ENCODE results near the gene MCM9.

The MCM9 gene

GRCh38 chr6:118933855-118934460 is 1.0 kb downstream of the MCM9 start:
- FAIRE-seq (peak; percentile 11), DNase-seq (ENCODE audit: insufficient read length, low spot score) (no peak)

- no peak for FAIRE-seq
- no peak for DNase-seq (ENCODE audit: insufficient read length, low spot score)
These were observed 2.5 kb downstream of the MCM9 start for GRCh38 chr6:118932421-118932820.

DNA sequence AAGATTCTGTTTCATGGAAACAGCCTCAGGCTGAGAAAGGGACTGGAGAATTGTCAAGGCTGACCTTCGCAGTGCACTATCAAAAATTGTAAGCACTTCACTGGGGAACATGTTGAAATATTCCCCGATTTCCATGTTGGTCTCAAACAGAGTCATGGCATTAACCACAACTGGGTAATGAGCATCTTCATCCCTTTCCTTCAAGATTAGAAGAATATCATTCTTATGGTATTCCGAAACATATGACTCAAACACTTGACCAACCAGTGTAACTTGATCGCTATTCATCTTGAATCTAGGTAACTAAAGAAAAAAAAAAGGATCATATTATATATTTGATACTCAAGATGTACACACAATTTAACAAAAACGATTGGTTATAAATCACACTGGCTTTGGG is 3.5 kb downstream of the MCM9 start:
- FAIRE-seq (no peak), DNase-seq (ENCODE audit: insufficient read length, low spot score) (no peak)

DNA sequence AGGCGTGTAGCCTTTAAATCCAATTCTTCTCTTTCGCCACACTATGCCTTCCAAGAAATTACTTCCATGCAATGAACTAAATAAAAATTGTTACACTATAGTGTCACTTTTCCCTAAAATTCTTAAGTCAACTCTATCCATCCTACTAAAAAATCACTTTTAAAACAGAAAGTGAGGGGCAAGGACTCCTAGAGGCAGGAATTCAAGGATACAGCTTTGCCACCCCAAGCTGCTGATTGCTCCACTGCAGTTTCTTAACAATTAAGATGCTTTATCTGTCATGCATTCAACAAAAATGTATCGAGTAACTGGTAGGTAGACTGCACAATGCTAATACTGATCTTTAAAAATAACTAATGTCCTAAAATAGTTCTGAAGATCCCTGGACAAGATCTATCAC is 4.3 kb downstream of the MCM9 start:
- FAIRE-seq (no peak), DNase-seq (ENCODE audit: insufficient read length, low spot score) (no peak)

- FAIRE-seq (no peak), DNase-seq (ENCODE audit: insufficient read length, low spot score) (no peak)
These were observed 11.9 kb downstream of the MCM9 start for GRCh38 chr6:118923035-118923434.

DNA sequence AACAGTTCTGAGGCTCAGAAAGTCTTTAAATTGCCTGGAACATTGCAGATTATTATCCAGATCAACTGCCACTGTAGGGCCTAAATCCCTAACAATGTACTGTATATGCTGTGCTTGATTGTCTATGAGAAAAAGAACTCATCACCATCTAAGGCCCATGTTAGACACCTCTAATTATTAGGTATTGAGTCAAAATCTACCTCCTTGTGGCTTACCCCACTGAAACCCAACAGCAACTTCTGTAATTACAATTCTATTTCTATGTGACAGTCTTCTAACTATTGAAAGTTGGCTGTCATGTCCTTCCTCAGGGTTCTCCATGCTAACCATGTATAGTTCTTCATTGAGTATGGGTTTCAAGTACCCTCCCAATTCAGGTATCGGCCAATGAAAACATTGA is 13.9 kb downstream of the MCM9 start:
- DNase-seq (ENCODE audit: insufficient read length, low spot score), result no peak
- no peak for FAIRE-seq

DNA sequence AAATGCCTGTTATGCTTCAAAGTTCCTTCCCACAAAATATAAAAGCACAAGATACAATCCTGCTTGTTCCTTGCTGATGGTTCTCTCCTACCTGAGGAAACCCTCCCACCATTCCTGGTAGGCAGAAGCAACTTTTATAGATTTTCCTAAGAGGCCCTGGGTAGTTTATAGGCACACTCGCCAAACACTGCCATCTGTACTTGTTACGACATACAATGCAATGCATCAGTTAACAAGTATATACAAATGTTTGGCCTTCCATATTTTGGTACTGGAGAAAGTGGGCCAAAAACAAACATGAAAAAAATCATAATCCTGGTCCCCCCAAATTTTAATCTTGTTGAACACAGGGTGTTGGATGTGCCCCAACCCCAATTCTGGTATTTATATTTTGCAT is 16.6 kb downstream of the MCM9 start:
- FAIRE-seq (no peak), DNase-seq (ENCODE audit: insufficient read length, low spot score) (no peak)

DNA sequence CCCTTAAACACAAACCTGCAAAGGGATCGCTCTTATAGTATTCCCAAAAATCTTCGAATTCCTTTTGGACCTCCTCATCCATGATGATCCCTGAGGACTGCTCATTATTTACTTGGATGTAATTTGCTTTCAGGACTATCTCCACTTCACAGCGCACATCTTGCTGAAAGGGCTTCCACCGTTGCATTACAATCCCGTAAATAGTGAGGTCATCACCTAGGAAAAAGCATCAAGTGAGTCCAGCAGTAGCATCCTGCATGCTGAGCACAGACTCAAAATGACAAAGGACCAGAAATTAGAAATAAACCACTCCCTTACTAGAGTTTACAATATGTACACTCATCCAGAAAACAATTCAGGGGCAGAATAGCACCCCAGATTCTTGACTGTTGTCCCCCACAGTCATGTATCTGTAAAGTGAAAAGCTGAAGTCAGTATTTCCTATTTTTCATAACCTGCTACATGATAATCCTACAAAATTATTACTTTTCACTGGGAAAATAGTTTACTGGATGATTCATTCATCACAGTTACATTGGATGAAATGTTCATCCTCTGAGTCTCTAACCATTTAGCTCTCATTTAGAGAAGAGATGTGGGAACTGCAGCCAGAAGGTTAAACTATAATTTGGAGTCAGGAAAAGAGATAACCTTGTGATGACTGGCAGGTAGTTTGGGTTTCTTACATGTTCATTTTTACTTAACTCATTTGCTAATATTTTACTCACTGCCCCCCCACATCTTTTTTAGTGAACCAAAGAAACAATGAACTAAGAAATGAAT is 17.2 kb downstream of the MCM9 start:
- FAIRE-seq (no peak), DNase-seq (ENCODE audit: insufficient read length, low spot score) (no peak)

DNA sequence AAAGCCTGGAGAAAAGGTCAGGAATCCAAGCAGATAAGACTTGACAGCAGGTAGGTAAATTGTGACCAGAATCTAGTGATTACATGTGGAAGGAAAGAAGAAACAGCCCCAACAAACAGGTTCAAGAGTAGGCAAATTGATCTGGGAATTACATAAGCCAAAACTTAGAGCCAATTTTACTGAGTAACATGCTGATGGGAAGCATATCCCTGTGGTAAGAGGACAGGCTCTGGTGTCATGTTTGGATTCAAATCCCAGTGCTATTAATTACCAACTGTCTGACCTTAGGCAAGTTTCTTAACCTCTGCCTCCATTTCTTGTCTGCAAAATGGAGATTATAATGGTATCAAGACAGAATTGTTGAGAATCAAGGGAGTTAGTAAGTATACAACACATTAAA is 20.4 kb downstream of the MCM9 start:
- FAIRE-seq (no peak), DNase-seq (ENCODE audit: insufficient read length, low spot score) (no peak)

DNA sequence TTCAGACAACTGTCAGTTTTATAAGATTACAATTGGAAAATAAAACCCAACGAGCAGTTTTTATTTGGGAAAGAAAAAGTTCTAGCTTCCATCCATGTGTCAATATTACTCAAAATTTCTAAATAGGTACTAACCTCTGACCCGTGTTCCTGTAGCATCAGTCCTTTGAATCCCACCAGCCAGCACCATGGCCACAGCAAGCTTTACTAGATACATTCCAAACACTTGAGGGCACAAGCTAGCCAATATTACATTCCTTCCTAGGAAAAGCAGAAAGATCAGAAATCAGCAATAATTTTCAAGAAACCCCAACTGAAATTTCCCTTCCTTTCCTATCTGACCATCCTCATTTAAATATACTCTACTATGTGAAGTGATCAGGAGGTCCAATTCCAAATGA is 21.8 kb downstream of the MCM9 start:
- no peak for DNase-seq (ENCODE audit: insufficient read length, low spot score)
- FAIRE-seq, result no peak

GRCh38 chr6:118912646-118913045 is 22.3 kb downstream of the MCM9 start:
- FAIRE-seq, result no peak

GRCh38 chr6:118908441-118908840 is 26.5 kb downstream of the MCM9 start:
- FAIRE-seq, result no peak
- DNase-seq (ENCODE audit: insufficient read length, low spot score), result no peak

More at GRCh38 chr6:118912646-118913045, 22.3 kb downstream of the MCM9 start:
- no peak for DNase-seq (ENCODE audit: insufficient read length, low spot score)

DNA sequence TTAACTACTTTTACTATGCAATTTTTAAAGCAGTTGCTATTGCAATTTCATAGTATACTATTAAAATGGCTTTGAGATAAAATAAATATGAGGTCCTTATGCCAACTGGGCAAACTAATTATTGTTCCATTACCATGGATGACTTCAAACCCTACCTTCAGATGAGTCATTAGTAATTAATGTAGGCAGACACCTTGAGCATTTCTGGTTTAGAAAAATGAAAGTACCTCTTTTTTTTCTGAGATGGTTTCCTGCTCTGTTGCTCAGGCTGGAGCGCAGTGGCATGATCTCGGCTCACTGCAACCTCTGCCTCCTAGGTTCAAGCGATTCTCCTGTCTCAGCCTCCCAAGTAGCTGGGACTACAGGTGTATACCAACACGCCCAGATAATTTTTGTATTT is 29.1 kb downstream of the MCM9 start:
- FAIRE-seq (no peak), DNase-seq (ENCODE audit: insufficient read length, low spot score) (no peak)

GRCh38 chr6:118905084-118905483 is 29.9 kb downstream of the MCM9 start:
- no peak for DNase-seq (ENCODE audit: insufficient read length, low spot score)
- FAIRE-seq, result no peak

DNA sequence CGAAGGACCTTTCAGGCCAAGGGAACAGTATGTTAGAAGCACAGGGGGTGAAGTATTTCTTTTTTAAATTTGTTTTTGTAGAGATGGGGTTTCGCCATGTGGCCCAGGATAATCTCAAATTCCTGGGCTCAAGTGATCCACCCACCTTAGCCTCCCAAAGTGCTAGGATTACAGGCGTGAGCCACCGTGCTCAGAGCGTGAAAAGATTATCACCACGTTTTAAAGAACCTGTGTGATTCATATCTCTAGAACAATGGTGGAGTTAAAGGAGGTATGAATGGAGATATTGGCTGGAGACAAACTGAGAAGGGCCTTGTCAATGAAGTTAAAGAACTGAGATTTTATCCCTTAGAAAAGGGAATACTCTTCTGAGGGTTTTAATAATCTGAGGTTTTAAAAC is 31.3 kb downstream of the MCM9 start:
- no peak for FAIRE-seq
- DNase-seq (ENCODE audit: insufficient read length, low spot score), result no peak

- FAIRE-seq (no peak), DNase-seq (ENCODE audit: insufficient read length, low spot score) (no peak)
These were observed 31.8 kb downstream of the MCM9 start for GRCh38 chr6:118903138-118903537.

DNA sequence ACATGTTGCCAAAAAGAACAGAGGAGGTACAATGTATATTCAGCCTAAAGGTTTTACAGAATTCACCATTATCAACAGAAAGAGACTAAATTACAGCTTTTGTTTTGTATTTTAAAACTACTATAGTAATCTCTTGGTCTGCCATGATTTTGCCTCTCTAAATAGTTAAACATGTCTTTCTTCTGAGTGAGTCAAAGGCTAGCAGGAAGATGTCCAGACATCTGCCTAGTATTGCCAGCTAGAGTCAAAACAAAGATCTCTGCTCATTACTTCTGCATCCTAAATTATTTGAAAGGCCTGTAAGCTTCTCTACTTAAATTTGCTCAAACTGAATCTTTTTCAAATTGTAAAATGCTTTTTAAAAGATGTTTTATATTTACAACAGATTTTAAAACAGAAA is 32.2 kb downstream of the MCM9 start:
- no peak for FAIRE-seq
- no peak for DNase-seq (ENCODE audit: insufficient read length, low spot score)

GRCh38 chr6:118899948-118900347 is 35.0 kb downstream of the MCM9 start:
- no peak for DNase-seq (ENCODE audit: insufficient read length, low spot score)
- FAIRE-seq, result no peak

- DNase-seq (ENCODE audit: insufficient read length, low spot score), result no peak
- FAIRE-seq, result no peak
These were observed 37.6 kb downstream of the MCM9 start for GRCh38 chr6:118897386-118897785.

DNA sequence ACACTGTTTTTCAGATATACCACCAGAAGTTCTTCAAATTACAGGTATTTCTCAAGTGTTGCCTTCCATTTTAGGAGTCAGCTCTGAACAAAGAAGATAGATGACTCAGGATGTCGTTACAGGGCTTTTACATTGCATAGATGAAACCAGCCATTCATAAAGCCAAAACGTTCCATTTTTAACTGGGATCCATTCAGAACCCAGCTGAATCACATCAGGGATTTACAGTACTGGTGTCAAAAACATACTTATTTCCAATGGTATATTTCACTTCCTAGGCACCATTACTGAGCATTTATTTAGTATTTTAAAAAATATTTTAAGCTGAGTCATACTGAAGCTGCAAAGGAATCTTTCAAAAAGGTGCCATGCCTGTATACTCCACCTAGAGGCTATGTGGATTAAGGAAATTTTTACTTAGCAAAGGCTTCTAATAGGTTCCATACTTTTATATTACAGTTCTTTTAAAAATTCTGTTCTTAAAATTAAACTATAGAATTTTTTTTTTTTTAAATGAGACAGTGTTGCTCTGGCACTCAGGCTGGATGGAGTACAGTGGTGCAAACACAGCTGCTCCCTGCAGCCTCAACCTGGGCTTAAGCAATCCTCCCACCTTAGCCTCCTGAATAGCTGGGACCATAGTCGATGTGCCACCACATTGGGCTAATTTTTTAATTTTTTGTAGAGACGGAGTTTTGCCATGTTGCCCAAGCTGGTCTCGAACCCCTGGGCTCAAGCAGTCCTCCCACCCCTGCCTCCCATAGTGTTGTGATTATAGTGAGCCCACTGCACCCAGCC is 38.4 kb downstream of the MCM9 start:
- peak; percentile 60 for FAIRE-seq

GRCh38 chr6:118895859-118896258 is 39.1 kb downstream of the MCM9 start:
- DNase-seq (ENCODE audit: insufficient read length, low spot score) (no peak), FAIRE-seq (no peak)

More for the DNA sequence above, 38.4 kb downstream of the MCM9 start:
- DNase-seq (ENCODE audit: insufficient read length, low spot score), result no peak

GRCh38 chr6:118895261-118895560 is 39.7 kb downstream of the MCM9 start:
- DNase-seq (ENCODE audit: insufficient read length, low spot score) (no peak), FAIRE-seq (peak; percentile 60)

Data from GM19239 (cell line).